WTC11 (cell line): Measurements from ENCODE around the gene RCBTB1. TPM values are rescaled to one million over a fixed set of nuclear protein-coding genes. Genes with fewer than 3 reads are reported as not detected.

Source experiments
- ATAC-seq: fragments of 200-7000 bp; cut with Tn5 transposase; 2 replicates; pipeline ENCODE4 v1.10.0; 2021; ENCODE audit warnings: mild to moderate bottlenecking, moderate library complexity
- CTCF ChIA-PET: fragments of 300-600 bp; sonication (Branson Sonifier 250); formaldehyde crosslinking; loops from one replicate; lab custom pipeline; 2021; ENCODE audit warnings: antibody characterized with exemption; lab: Charles Lee
- POLR2A ChIA-PET: fragments of 350-600 bp; sonication (Branson Sonifier 250); formaldehyde crosslinking; loops from one replicate; lab custom pipeline; 2021; ENCODE audit warnings: antibody characterized with exemption; lab: Charles Lee
- DNase-seq: peaks from one replicate; pipeline ENCODE4 v3.0.0; 2021; ENCODE audit warnings: low spot score
- H3K27ac Mint-ChIP-seq: 2 replicates; pipeline ENCODE4 v1.8.0; 2021; ENCODE audit warnings: mixed read lengths
- H3K27me3 Mint-ChIP-seq: 2 replicates; pipeline ENCODE4 v1.8.0; 2021; ENCODE audit warnings: low read depth, mild to moderate bottlenecking, moderate library complexity, mixed read lengths
- H3K36me3 Mint-ChIP-seq: 2 replicates; pipeline ENCODE4 v1.8.0; 2021; ENCODE audit warnings: mixed read lengths
- H3K4me1 Mint-ChIP-seq: 2 replicates; pipeline ENCODE4 v1.8.0; 2022; ENCODE audit warnings: mixed read lengths
- H3K4me3 Mint-ChIP-seq: 2 replicates; pipeline ENCODE4 v1.8.0; 2021; ENCODE audit warnings: mild to moderate bottlenecking, moderate library complexity, mixed read lengths
- H3K9me3 Mint-ChIP-seq: 2 replicates; pipeline ENCODE4 v1.8.0; 2021; ENCODE audit warnings: mixed read lengths
- ARID4B ChIP-seq: sonication (generic); formaldehyde crosslinking; IDR thresholded peaks from 2 replicates; pipeline ENCODE4 v1.8.0; 2023; ENCODE audit warnings: missing genetic modification reagents, mild to moderate bottlenecking, borderline replicate concordance
- ATF1 ChIP-seq: sonication (generic); formaldehyde crosslinking; IDR thresholded peaks from 2 replicates; pipeline ENCODE4 v1.8.1; 2023; ENCODE audit warnings: mild to moderate bottlenecking, moderate library complexity, missing genetic modification reagents
- ATF2 ChIP-seq: sonication (generic); formaldehyde crosslinking; IDR thresholded peaks from 2 replicates; pipeline ENCODE4 v1.8.1; 2022; ENCODE audit warnings: low read depth, missing genetic modification reagents, borderline replicate concordance
- ATF6 ChIP-seq: sonication (generic); formaldehyde crosslinking; IDR thresholded peaks from 2 replicates; pipeline ENCODE4 v1.8.1; 2023; ENCODE audit warnings: mild to moderate bottlenecking, missing genetic modification reagents
- CBFB ChIP-seq: sonication (generic); formaldehyde crosslinking; IDR thresholded peaks from 2 replicates; pipeline ENCODE4 v1.8.1; 2022; ENCODE audit warnings: mild to moderate bottlenecking, low read depth, missing genetic modification reagents
- CREB1 ChIP-seq: sonication (generic); formaldehyde crosslinking; IDR thresholded peaks from 2 replicates; pipeline ENCODE4 v1.8.0; 2023; ENCODE audit warnings: mild to moderate bottlenecking, missing genetic modification reagents
- ETV6 ChIP-seq: sonication (generic); formaldehyde crosslinking; IDR thresholded peaks from 2 replicates; pipeline ENCODE4 v1.8.1; 2022; ENCODE audit warnings: mild to moderate bottlenecking, missing genetic modification reagents
- FOXJ3 ChIP-seq: sonication (generic); formaldehyde crosslinking; IDR thresholded peaks from 2 replicates; pipeline ENCODE4 v1.9.0; 2021; ENCODE audit warnings: missing genetic modification reagents, mild to moderate bottlenecking, borderline replicate concordance
- FOXP1 ChIP-seq: sonication (generic); formaldehyde crosslinking; IDR thresholded peaks from 2 replicates; pipeline ENCODE4 v1.8.0; 2022; ENCODE audit warnings: missing genetic modification reagents, mild to moderate bottlenecking, moderate library complexity, borderline replicate concordance
- FOXP4 ChIP-seq: sonication (generic); formaldehyde crosslinking; IDR thresholded peaks from 2 replicates; pipeline ENCODE4 v1.8.0; 2022; ENCODE audit warnings: mild to moderate bottlenecking, missing genetic modification reagents
- IRF2 ChIP-seq: sonication (generic); formaldehyde crosslinking; IDR thresholded peaks from 2 replicates; pipeline ENCODE4 v1.8.0; 2022; ENCODE audit warnings: low read depth, missing genetic modification reagents, borderline replicate concordance
- MLX ChIP-seq: sonication (generic); formaldehyde crosslinking; IDR thresholded peaks from 2 replicates; pipeline ENCODE4 v1.8.1; 2023; ENCODE audit warnings: mild to moderate bottlenecking, missing genetic modification reagents, moderate library complexity
- NFATC4 ChIP-seq: fragments of 250-450 bp; sonication (Bioruptor Pico); IDR thresholded peaks from 2 replicates; pipeline ENCODE4 v1.9.0; 2021; ENCODE audit warnings: mild to moderate bottlenecking
- NR2C2 ChIP-seq: sonication (generic); formaldehyde crosslinking; IDR thresholded peaks from 2 replicates; pipeline ENCODE4 v1.8.0; 2022; ENCODE audit warnings: mild to moderate bottlenecking, missing genetic modification reagents
- NR3C1 ChIP-seq: sonication (generic); formaldehyde crosslinking; conservative IDR thresholded peaks from 2 replicates; pipeline ENCODE4 v1.8.1; 2023; ENCODE audit warnings: low read depth, mild to moderate bottlenecking, missing genetic modification reagents
- OVOL2 ChIP-seq: fragments of 250-450 bp; sonication (Bioruptor Pico); IDR thresholded peaks from 2 replicates; pipeline ENCODE4 v1.9.0; 2021; ENCODE audit warnings: mild to moderate bottlenecking, borderline replicate concordance
- ZNF263 ChIP-seq: sonication (generic); formaldehyde crosslinking; IDR thresholded peaks from 2 replicates; pipeline ENCODE4 v1.8.1; 2022; ENCODE audit warnings: low read depth, mild to moderate bottlenecking, moderate library complexity, missing genetic modification reagents
- ZNF317 ChIP-seq: sonication (generic); formaldehyde crosslinking; IDR thresholded peaks from 2 replicates; pipeline ENCODE4 v1.8.1; 2023; ENCODE audit warnings: low read depth, mild to moderate bottlenecking, moderate library complexity, missing genetic modification reagents, borderline replicate concordance
- total RNA-seq: library from RNA; stranded (reverse); gene quantifications from 3 replicates; pipeline ENCODE4 v1.2.3, GENCODE V29; 2021

The RCBTB1 gene
- total RNA-seq, 1 experiment from 2014 or later: 31.3 TPM

GRCh38 chr13:49546561-49546960, 38.8 kb downstream of the RCBTB1 start:
- TF ChIP-seq ARID4B (CRISPR knock-in tag) (no peak), ATF2 (CRISPR knock-in tag) (no peak), ZNF263 (no peak), CBFB (CRISPR knock-in tag) (no peak), ATF6 (CRISPR knock-in tag) (no peak), OVOL2 (no peak), ETV6 (CRISPR knock-in tag) (no peak), CREB1 (CRISPR knock-in tag) (no peak)
- TF ChIP-seq, all 79 proteins: peak for 0
- no peak overlapping the region for H3K27ac Mint-ChIP-seq
- no peaks in the 10 kb centered on the region for H3K9me3 Mint-ChIP-seq
- H3K36me3 Mint-ChIP-seq: peaks cover 29% of the 10 kb centered on the region; the same call in 1 of the 2 replicates
- CTCF ChIA-PET: no interaction called here
- H3K4me1 Mint-ChIP-seq: no peaks in the 10 kb centered on the region
- no peak overlapping the region for H3K4me3 Mint-ChIP-seq
- DNase-seq (no peak), ATAC-seq (no peak)
- POLR2A ChIA-PET: no interaction called here
- H3K27me3 Mint-ChIP-seq: no peaks in the 10 kb centered on the region

GRCh38 chr13:49545661-49546060, 39.7 kb downstream of the RCBTB1 start:
- H3K4me1 Mint-ChIP-seq: no peaks in the 10 kb centered on the region
- no peaks in the 10 kb centered on the region for H3K9me3 Mint-ChIP-seq
- POLR2A ChIA-PET: no interaction called here
- no peak for DNase-seq
- no peak overlapping the region for H3K4me3 Mint-ChIP-seq
- H3K27ac Mint-ChIP-seq: no peak overlapping the region
- peaks cover 34% of the 10 kb centered on the region for H3K36me3 Mint-ChIP-seq
- no peaks in the 10 kb centered on the region for H3K27me3 Mint-ChIP-seq
- TF ChIP-seq MLX (no peak), FOXP1 (CRISPR knock-in tag) (no peak), IRF2 (no peak), NFATC4 (CRISPR knock-in tag) (no peak), FOXP4 (no peak), ZNF317 (CRISPR knock-in tag) (no peak), NR3C1 (CRISPR knock-in tag) (no peak), NR2C2 (CRISPR knock-in tag) (no peak), ATF1 (no peak), FOXJ3 (CRISPR knock-in tag) (no peak)
- TF ChIP-seq, all 79 proteins: peak for 0
- ATAC-seq: no peak
- CTCF ChIA-PET: no interaction called here
